B cell (primary cell): ENCODE data around the gene ZACN. TPM values are rescaled to one million over a fixed set of nuclear protein-coding genes. Genes with fewer than 3 reads are reported as not detected.

Experiments
- ATAC-seq: fragments of 200-7000 bp; cut with Tn5 transposase; one replicate; pipeline ENCODE4 v1.10.0; 2021; ENCODE audit warnings: low read depth, mild to moderate bottlenecking, moderate number of reproducible peaks, moderate library complexity
- CTCF ChIA-PET: fragments of 350-600 bp; sonication (Branson Sonifier 250); formaldehyde crosslinking; loops from one replicate; lab custom pipeline; 2021; ENCODE audit warnings: antibody characterized with exemption, inconsistent platforms; lab: Charles Lee
- POLR2A ChIA-PET: fragments of 350-600 bp; sonication (Branson Sonifier 250); formaldehyde crosslinking; loops from one replicate; lab custom pipeline; 2021; ENCODE audit warnings: antibody characterized with exemption; lab: Charles Lee
- DNase-seq: peaks from one replicate; pipeline ENCODE4 v3.0.0; 2013
- H2AFZ ChIP-seq: 2 replicates; pipeline ENCODE4 v1.6.1; 2012; ENCODE audit warnings: mild to moderate bottlenecking, low read depth, low read length; ENCODE audit not compliant: insufficient read depth, poor library complexity, severe bottlenecking
- H3K27ac ChIP-seq, 2 donors: 1 replicate in 1 of 2; 2 replicates in 1 of 2; pipeline ENCODE4 v1.5.1; 2012 to 2013; ENCODE audit warnings: low read length in 2 of 2, mild to moderate bottlenecking in 2 of 2, moderate library complexity in 1 of 2
- H3K27me3 ChIP-seq, 4 experiments: fragments of 200-600 bp in 1 of 4; sonication (generic) in 1 of 4; replicated peaks in 1 of 4; 1 replicate in 2 of 4; 2 replicates in 2 of 4; pipeline versions ENCODE4 v1.6.1 to v1.7.0; 2013 to 2016; ENCODE audit warnings: low read length in 3 of 4, mild to moderate bottlenecking in 2 of 4, mixed read lengths in 1 of 4, moderate library complexity in 1 of 4; ENCODE audit not compliant: insufficient read depth in 4 of 4, control insufficient read depth in 3 of 4; ENCODE audit errors: control extremely low read depth in 1 of 4
- H3K36me3 ChIP-seq, 2 experiments: replicated peaks in 1 of 2; 1 replicate in 1 of 2; 2 replicates in 1 of 2; pipeline versions ENCODE4 v1.6.1 to v1.7.1; 2013; ENCODE audit warnings: low read length in 1 of 2; ENCODE audit not compliant: insufficient read depth in 2 of 2, control insufficient read depth in 1 of 2; ENCODE audit errors: control extremely low read depth in 1 of 2, extremely low read depth in 1 of 2
- H3K4me1 ChIP-seq, 2 donors: fragments of 200-600 bp in 1 of 2; sonication (generic) in 1 of 2; 1 replicate in 1 of 2; 2 replicates in 1 of 2; pipeline versions ENCODE4 v1.5.1 to v1.6.1; 2013 to 2017; ENCODE audit warnings: low read length in 2 of 2; ENCODE audit not compliant: control insufficient read depth in 2 of 2, insufficient read depth in 2 of 2
- H3K4me2 ChIP-seq: replicated peaks from 2 replicates; pipeline ENCODE3; 2012; ENCODE audit warnings: mild to moderate bottlenecking, low read depth, low read length; ENCODE audit not compliant: poor library complexity, severe bottlenecking
- H3K4me3 ChIP-seq, 5 experiments: fragments of 200-600 bp in 1 of 5; sonication (generic) in 1 of 5; 1 replicate in 3 of 5; 2 replicates in 2 of 5; pipeline versions ENCODE4 v1.5.1 to v1.7.0; 2011 to 2016; ENCODE audit warnings: low read length in 4 of 5, mild to moderate bottlenecking in 4 of 5, low read depth in 2 of 5, control low read depth in 1 of 5, moderate library complexity in 1 of 5; ENCODE audit not compliant: insufficient read depth in 1 of 5; ENCODE audit errors: control extremely low read depth in 1 of 5, extremely low read depth in 1 of 5
- H3K79me2 ChIP-seq: fragments of 200-600 bp; sonication (generic); one replicate; pipeline ENCODE4 v1.6.0; 2016; ENCODE audit warnings: low read length; ENCODE audit not compliant: control insufficient read depth, insufficient read depth
- H3K9ac ChIP-seq: fragments of 200-600 bp; sonication (generic); 2 replicates; pipeline ENCODE4 v1.6.1; 2017; ENCODE audit warnings: mild to moderate bottlenecking, low read length, moderate library complexity
- H3K9me3 ChIP-seq, 3 donors: one replicate each; pipeline versions ENCODE4 v1.6.1 to v1.7.1; 2013; ENCODE audit warnings: low read length in 2 of 3; ENCODE audit not compliant: control insufficient read depth in 2 of 3, insufficient read depth in 1 of 3; ENCODE audit errors: control extremely low read depth in 1 of 3
- H4K20me1 ChIP-seq: 2 replicates; pipeline ENCODE4 v1.6.0; 2012; ENCODE audit warnings: mild to moderate bottlenecking, low read length; ENCODE audit not compliant: insufficient read depth, control insufficient read depth, poor library complexity, severe bottlenecking
- H3K27ac Mint-ChIP-seq: one replicate; pipeline ENCODE4 v1.8.0; 2021; ENCODE audit warnings: mixed read lengths
- H3K27me3 Mint-ChIP-seq: one replicate; pipeline ENCODE4 v1.8.0; 2021; ENCODE audit warnings: mixed read lengths
- H3K4me1 Mint-ChIP-seq: one replicate; pipeline ENCODE4 v1.8.0; 2021; ENCODE audit warnings: mixed read lengths
- H3K4me3 Mint-ChIP-seq: one replicate; pipeline ENCODE4 v1.8.0; 2021; ENCODE audit warnings: mixed read lengths
- H3K9me3 Mint-ChIP-seq: one replicate; pipeline ENCODE4 v1.8.0; 2022; ENCODE audit warnings: mixed read lengths; ENCODE audit not compliant: insufficient read depth
- CTCF ChIP-seq: fragments of 200-600 bp; IDR thresholded peaks from one replicate; pipeline ENCODE4 v1.8.0; 2022; ENCODE audit warnings: antibody characterized with exemption, mild to moderate bottlenecking
- EZH2 ChIP-seq: IDR thresholded peaks from 2 replicates; pipeline ENCODE4 v1.6.1; 2012; ENCODE audit warnings: borderline replicate concordance, low read depth, mild to moderate bottlenecking, moderate library complexity, low read length; ENCODE audit not compliant: insufficient read depth, poor library complexity, severe bottlenecking
- WGBS: methylation state at CpG from one replicate; pipeline ENCODE4 v1.1.5; 2013; ENCODE audit warnings: missing lambda C conversion rate; ENCODE audit not compliant: insufficient coverage; 5-methylcytosine and 5-hydroxymethylcytosine counted together
- intact Hi-C: fragments of 100-400 bp; cut with micrococcal nuclease; formaldehyde crosslinking; loops from one replicate; pipeline ENCODE4 v1.10.0; 2022
- polyA plus RNA-seq: library from polyadenylated mRNA; depleted of rRNA; stranded (reverse); fragments of >200 nt; gene quantifications from 2 replicates; pipeline ENCODE4 v1.2.3, GENCODE V29; 2012
- total RNA-seq, 2 donors: library from RNA; stranded (reverse); fragments of 120-200 nt in 1 of 2; gene quantifications; 1 replicate in 1 of 2; 2 replicates in 1 of 2; pipeline versions ENCODE4 v1.2.3 to v1.2.4, GENCODE V29; 2013 to 2022

The ZACN gene
- total and polyA plus RNA-seq, 2 donors (not counting 1 experiment from before 2014, with no cell fraction given) = 0.37 to 0.45 TPM

DNA sequence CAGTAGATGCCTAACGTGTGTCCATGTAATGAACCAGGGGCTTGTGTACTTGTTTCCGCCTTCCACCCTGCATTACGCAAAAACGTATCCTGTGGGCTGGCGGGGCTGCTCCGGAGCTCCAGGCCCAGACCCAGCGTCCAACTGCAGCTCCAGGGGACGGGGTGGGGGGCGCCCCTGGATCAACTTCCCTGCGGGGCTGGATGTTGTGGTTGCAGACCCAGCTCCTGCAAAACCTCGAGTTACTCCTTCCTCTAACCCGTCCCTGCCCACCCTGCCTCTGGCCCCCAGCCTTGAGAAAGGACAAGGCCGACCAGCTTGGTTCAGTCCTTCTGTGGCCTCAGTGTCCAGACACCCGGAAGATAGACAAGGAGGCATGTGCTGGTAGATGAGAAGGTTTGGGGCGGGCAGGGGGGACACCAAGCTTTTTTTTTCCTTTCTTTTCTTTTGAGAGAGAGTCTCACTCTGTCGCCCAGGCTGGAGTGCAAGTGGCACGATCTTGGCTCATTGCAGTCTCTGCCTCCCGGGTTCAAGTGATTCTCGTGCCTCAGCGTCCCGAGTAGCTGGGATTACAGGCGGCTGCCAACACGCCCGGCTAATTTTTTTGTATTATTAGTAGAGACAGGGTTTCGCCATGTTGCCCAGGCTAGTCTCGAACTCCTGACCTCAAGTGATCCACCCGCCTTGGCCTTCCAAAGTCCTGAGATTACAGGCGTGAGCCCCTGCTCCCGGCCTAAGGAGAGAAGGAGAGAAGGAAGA, 25.3 kb downstream of the ZACN start:
- TF ChIP-seq CTCF (no peak), EZH2 (no peak)
- peak overlapping the region in 4 of 5 experiments; percentile 87 to 93 (median 92) for H3K4me3 ChIP-seq
- peak overlapping the region; percentile 90 for H3K9ac ChIP-seq
- H3K9me3 ChIP-seq = no peaks in the 10 kb centered on the region
- H3K79me2 ChIP-seq = peaks cover 17% of the 10 kb centered on the region
- H4K20me1 ChIP-seq = no peaks in the 10 kb centered on the region
- peak overlapping the region; percentile 80 for H3K4me2 ChIP-seq
- peak overlapping the region; percentile 97 for H3K27ac Mint-ChIP-seq
- WGBS = 81% methylated on average over 23 of the region's 29 CpGs
- ChIA-PET POLR2A (interaction anchor here (0.6 to 1.1 kb wide), 3 partner anchors 29 to 1111 kb away, joined by 3 to 5 read pairs (median 4); partner anchors contain the start of genes GALR2 and TSEN54), CTCF (interaction anchor here (1.0 to 2.5 kb wide), 5 partner anchors 24 to 195 kb away, joined by 3 to 11 read pairs (median 6); no protein-coding TSS in a partner anchor)
- ATAC-seq (no peak), DNase-seq (no peak)
- no peaks in the 10 kb centered on the region for H3K27me3 Mint-ChIP-seq
- intact Hi-C loops = loop anchor here (5.0 kb wide), 1 partner anchor 247 kb away; the partner anchor contains the start of gene WBP2
- no peaks in the 10 kb centered on the region for H3K27me3 ChIP-seq
- peaks cover 11 to 22% of the 10 kb centered on the region in 2 donors for H3K4me1 ChIP-seq
- H3K4me1 Mint-ChIP-seq = peaks cover 21% of the 10 kb centered on the region
- H3K36me3 ChIP-seq = peaks cover 0 to 23% of the 10 kb centered on the region in 2 experiments
- peak overlapping the region; percentile 76 to 82 for H3K27ac ChIP-seq
- no peaks in the 10 kb centered on the region for H3K9me3 Mint-ChIP-seq
- peak overlapping the region; percentile 97 for H2AFZ ChIP-seq
- H3K4me3 Mint-ChIP-seq = peak overlapping the region; percentile 97

GRCh38 chr17:76104896-76105231, 25.9 kb downstream of the ZACN start:
- Mint-ChIP-seq H3K4me1 (peaks cover 21% of the 10 kb centered on the region), H3K27ac (peak overlapping the region; percentile 97), H3K9me3 (no peaks in the 10 kb centered on the region), H3K4me3 (peak overlapping the region; percentile 97), H3K27me3 (no peaks in the 10 kb centered on the region)
- Histone ChIP-seq H3K9me3 (no peaks in the 10 kb centered on the region), H3K4me2 (no peak overlapping the region), H3K79me2 (peaks cover 17% of the 10 kb centered on the region), H2AFZ (peak overlapping the region; percentile 97), H3K36me3 (peaks cover 0 to 21% of the 10 kb centered on the region in 2 experiments), H4K20me1 (no peaks in the 10 kb centered on the region), H3K4me3 (no peak overlapping the region), H3K27ac (no peak overlapping the region), H3K27me3 (no peaks in the 10 kb centered on the region), H3K9ac (no peak overlapping the region), H3K4me1 (peaks cover 11 to 22% of the 10 kb centered on the region in 2 donors)
- 100% methylated on average over 1 of the region's 5 CpGs for WGBS
- TF ChIP-seq CTCF (no peak), EZH2 (no peak)
- POLR2A ChIA-PET = interaction anchor here (0.6 to 1.1 kb wide), 2 partner anchors 30 to 1111 kb away, joined by 4 to 5 read pairs; partner anchors contain the start of gene GALR2
- no peak for ATAC-seq
- intact Hi-C loops = loop anchor here (5.0 kb wide), 1 partner anchor 248 kb away; the partner anchor contains the start of gene WBP2
- peak; percentile 20 for DNase-seq
- CTCF ChIA-PET = interaction anchor here (1.3 to 2.5 kb wide), 2 partner anchors 26 to 175 kb away, joined by 3 to 11 read pairs; partner anchors contain the start of gene ZACN
